OCI-LY7 (cell line): ENCODE results near the gene EI24. TPM values are rescaled to one million over a fixed set of nuclear protein-coding genes. Genes with fewer than 3 reads are reported as not detected.

Source experiments
- BruUV-seq: library from RNA; stranded (reverse); fragments of 400-500 nt; replicated peaks from 2 replicates; lab custom pipeline; 2021; lab: Mats Ljungman, UMichigan
- CTCF ChIA-PET: fragments of 300-600 bp; sonication (Branson Sonifier 250); formaldehyde crosslinking; loops from one replicate; lab custom pipeline; 2022; ENCODE audit warnings: antibody characterized with exemption; ENCODE audit not compliant: unreplicated experiment; lab: Charles Lee
- POLR2A ChIA-PET: fragments of 300-600 bp; sonication (Branson Sonifier 250); formaldehyde crosslinking; loops from one replicate; lab custom pipeline; 2022; ENCODE audit warnings: antibody characterized with exemption; lab: Charles Lee
- DNase-seq: peaks from one replicate; pipeline ENCODE4 v3.0.0-alpha.2; 2015; ENCODE audit warnings: low spot score
- H2AFZ ChIP-seq: fragments of 200-600 bp; sonication (generic), shearing (Covaris generic); 2 replicates; pipeline ENCODE4 v1.6.1; 2014; ENCODE audit warnings: mild to moderate bottlenecking, antibody characterized with exemption, low read length, moderate library complexity
- H3K27ac ChIP-seq: fragments of 200-600 bp; sonication (generic); 2 replicates; pipeline ENCODE4 v1.5.1; 2014; ENCODE audit warnings: mixed run types, low read depth, mild to moderate bottlenecking, moderate library complexity, low read length, inconsistent platforms; ENCODE audit not compliant: poor library complexity, severe bottlenecking
- H3K36me3 ChIP-seq: fragments of 200-600 bp; sonication (generic); 2 replicates; pipeline ENCODE4 v1.6.1; 2014; ENCODE audit warnings: mild to moderate bottlenecking, antibody characterized with exemption, low read length, moderate library complexity, mixed read lengths; ENCODE audit not compliant: insufficient read depth
- H3K4me1 ChIP-seq: fragments of 200-600 bp; sonication (generic); 2 replicates; pipeline ENCODE4 v1.5.1; 2014; ENCODE audit warnings: mild to moderate bottlenecking, low read length; ENCODE audit not compliant: insufficient read depth, poor library complexity, severe bottlenecking
- H3K4me2 ChIP-seq: fragments of 200-600 bp; sonication (generic); 2 replicates; pipeline ENCODE4 v1.6.1; 2014; ENCODE audit warnings: mild to moderate bottlenecking, low read length
- H3K4me3 ChIP-seq: fragments of 200-600 bp; sonication (generic); 2 replicates; pipeline ENCODE4 v1.5.1; 2014; ENCODE audit warnings: mild to moderate bottlenecking, low read depth, low read length; ENCODE audit not compliant: poor library complexity, severe bottlenecking
- H3K79me2 ChIP-seq: fragments of 200-600 bp; sonication (generic); 2 replicates; pipeline ENCODE4 v1.6.1; 2016; ENCODE audit warnings: low read depth, mild to moderate bottlenecking, low read length, moderate library complexity, mixed read lengths; ENCODE audit not compliant: insufficient read depth
- H3K9me2 ChIP-seq: fragments of 200-600 bp; sonication (generic); 2 replicates; pipeline ENCODE4 v1.6.1; 2016; ENCODE audit warnings: mild to moderate bottlenecking, low read length, mixed read lengths; ENCODE audit not compliant: insufficient read depth
- H3K9me3 ChIP-seq: fragments of 200-600 bp; sonication (generic); 2 replicates; pipeline ENCODE4 v1.6.1; 2014; ENCODE audit warnings: mild to moderate bottlenecking, mixed run types, low read length, mixed read lengths
- H4K20me1 ChIP-seq: fragments of 200-600 bp; sonication (generic); 2 replicates; pipeline ENCODE4 v1.6.1; 2014; ENCODE audit warnings: mild to moderate bottlenecking, antibody characterized with exemption, low read length, moderate library complexity, mixed read lengths; ENCODE audit not compliant: insufficient read depth
- EZH2phosphoT487 ChIP-seq: fragments of 200-600 bp; sonication (generic); IDR thresholded peaks from 2 replicates; pipeline ENCODE4 v1.6.1; 2018; ENCODE audit warnings: low read depth, borderline replicate concordance, mild to moderate bottlenecking, mixed run types, antibody characterized with exemption, low read length, moderate library complexity, mixed read lengths
- intact Hi-C: fragments of 100-400 bp; cut with micrococcal nuclease; formaldehyde crosslinking; loops from one replicate; pipeline ENCODE4 v1.10.0; 2022; ENCODE audit not compliant: unreplicated experiment
- total RNA-seq, 2 experiments: library from RNA; depleted of rRNA in 1 of 2; stranded (reverse); fragments of >200 nt in 1 of 2; shearing (Covaris generic) in 1 of 2; gene quantifications; 2 replicates each; pipeline ENCODE4 v1.2.3, GENCODE V29; 2014 to 2022
- TF ChIP-seq, protein P1 (sequence below): fragments of 200-600 bp; sonication (generic); conservative IDR thresholded peaks from 2 replicates; pipeline ENCODE4 v1.5.1; 2014; ENCODE audit warnings: mild to moderate bottlenecking, antibody characterized with exemption, low read length, moderate library complexity, mixed read lengths

EI24 gene
- total RNA-seq, 2 experiments from 2014 or later: 66.8 to 77.2 TPM

DNA sequence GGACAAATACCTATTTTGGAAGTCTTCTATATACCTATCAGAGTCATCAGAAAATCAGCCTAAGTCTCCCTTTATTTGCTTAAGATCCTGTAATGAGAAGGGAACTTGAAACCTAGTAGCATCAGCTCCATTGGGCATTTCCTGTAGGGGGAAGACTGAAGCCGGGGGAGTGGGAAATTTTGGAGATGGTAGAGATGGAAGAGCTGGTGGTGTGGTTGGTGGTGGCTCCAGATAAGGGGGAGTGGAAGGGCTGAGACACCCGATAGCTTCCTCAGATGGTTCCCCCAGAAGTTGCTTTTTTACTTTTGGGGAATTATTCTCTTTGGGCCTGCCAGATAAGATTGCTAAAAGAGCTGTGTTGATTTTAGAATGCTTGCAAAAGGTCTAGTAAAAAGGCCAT, 16.4 kb upstream of the EI24 start:
- Histone ChIP-seq H3K36me3 (no peaks in the 10 kb centered on the region), H2AFZ (no peak overlapping the region), H3K79me2 (no peaks in the 10 kb centered on the region), H3K27ac (no peak overlapping the region), H3K9me3 (peaks cover 19% of the 10 kb centered on the region), H3K4me3 (no peak overlapping the region), H3K9me2 (no peaks in the 10 kb centered on the region), H3K4me1 (no peaks in the 10 kb centered on the region), H4K20me1 (no peaks in the 10 kb centered on the region), H3K4me2 (no peak overlapping the region)
- POLR2A ChIA-PET: no interaction called here
- no peak for TF ChIP-seq EZH2phosphoT487
- TF ChIP-seq, protein P1, sequence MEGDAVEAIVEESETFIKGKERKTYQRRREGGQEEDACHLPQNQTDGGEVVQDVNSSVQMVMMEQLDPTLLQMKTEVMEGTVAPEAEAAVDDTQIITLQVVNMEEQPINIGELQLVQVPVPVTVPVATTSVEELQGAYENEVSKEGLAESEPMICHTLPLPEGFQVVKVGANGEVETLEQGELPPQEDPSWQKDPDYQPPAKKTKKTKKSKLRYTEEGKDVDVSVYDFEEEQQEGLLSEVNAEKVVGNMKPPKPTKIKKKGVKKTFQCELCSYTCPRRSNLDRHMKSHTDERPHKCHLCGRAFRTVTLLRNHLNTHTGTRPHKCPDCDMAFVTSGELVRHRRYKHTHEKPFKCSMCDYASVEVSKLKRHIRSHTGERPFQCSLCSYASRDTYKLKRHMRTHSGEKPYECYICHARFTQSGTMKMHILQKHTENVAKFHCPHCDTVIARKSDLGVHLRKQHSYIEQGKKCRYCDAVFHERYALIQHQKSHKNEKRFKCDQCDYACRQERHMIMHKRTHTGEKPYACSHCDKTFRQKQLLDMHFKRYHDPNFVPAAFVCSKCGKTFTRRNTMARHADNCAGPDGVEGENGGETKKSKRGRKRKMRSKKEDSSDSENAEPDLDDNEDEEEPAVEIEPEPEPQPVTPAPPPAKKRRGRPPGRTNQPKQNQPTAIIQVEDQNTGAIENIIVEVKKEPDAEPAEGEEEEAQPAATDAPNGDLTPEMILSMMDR: no peak
- CTCF ChIA-PET: no interaction called here
- no TSS peak for BruUV-seq
- intact Hi-C loops: no loop called here
- no peak for DNase-seq

DNA sequence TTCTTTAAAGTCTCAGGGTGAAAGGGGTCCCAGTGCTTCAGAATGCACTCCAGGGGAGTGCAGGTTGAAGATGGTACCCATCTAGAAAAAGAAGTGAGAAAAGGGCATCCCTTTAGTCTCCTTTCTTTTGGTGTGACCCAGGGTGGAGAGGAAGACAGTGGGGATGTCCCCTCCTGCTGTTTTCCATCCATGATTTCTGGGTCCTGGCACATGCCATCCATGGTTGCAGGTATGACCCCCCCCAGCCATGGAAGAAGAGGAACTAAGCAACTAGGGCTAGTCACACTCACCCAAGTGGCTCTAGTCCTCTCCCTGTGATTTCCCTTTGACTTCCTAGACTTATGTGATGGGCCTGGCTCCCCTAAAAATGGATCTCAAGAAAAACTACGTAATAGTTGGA, 15.9 kb upstream of the EI24 start:
- POLR2A ChIA-PET: no interaction called here
- Histone ChIP-seq H3K9me3 (peaks cover 19% of the 10 kb centered on the region), H3K4me3 (no peak overlapping the region), H4K20me1 (no peaks in the 10 kb centered on the region), H3K4me2 (no peak overlapping the region), H3K4me1 (no peaks in the 10 kb centered on the region), H3K27ac (no peak overlapping the region), H3K79me2 (no peaks in the 10 kb centered on the region), H2AFZ (no peak overlapping the region), H3K36me3 (no peaks in the 10 kb centered on the region), H3K9me2 (no peaks in the 10 kb centered on the region)
- no TSS peak for BruUV-seq
- CTCF ChIA-PET: no interaction called here
- intact Hi-C loops: no loop called here
- no peak for DNase-seq
- no peak for TF ChIP-seq EZH2phosphoT487
- TF ChIP-seq, protein P1: no peak

- Histone ChIP-seq H2AFZ (no peak overlapping the region), H3K79me2 (no peaks in the 10 kb centered on the region), H3K36me3 (no peaks in the 10 kb centered on the region), H3K9me2 (no peaks in the 10 kb centered on the region), H3K9me3 (peaks cover 19% of the 10 kb centered on the region), H4K20me1 (no peaks in the 10 kb centered on the region), H3K27ac (no peak overlapping the region), H3K4me2 (no peak overlapping the region), H3K4me1 (no peaks in the 10 kb centered on the region), H3K4me3 (no peak overlapping the region)
- no peak for DNase-seq
- no TSS peak for BruUV-seq
- POLR2A ChIA-PET: no interaction called here
- intact Hi-C loops: no loop called here
- TF ChIP-seq, protein P1: no peak
- TF ChIP-seq EZH2phosphoT487: no peak
- CTCF ChIA-PET: no interaction called here
Measured at GRCh38 chr11:125554038-125554437, 15.2 kb upstream of the EI24 start.
